Retinal pigment epithelial cell (primary cell): Measurements from ENCODE around the gene ASIC2.

ENCODE experiments used
- DNase-seq: peaks from one replicate; pipeline ENCODE4 v3.0.0-alpha.2; 2010; ENCODE audit warnings: low read depth
- H3K4me3 ChIP-seq: 2 replicates; pipeline ENCODE4 v1.5.1; 2011; ENCODE audit warnings: mild to moderate bottlenecking, low read length, control low read depth, moderate library complexity
- TF ChIP-seq, protein P1 (sequence below): conservative IDR thresholded peaks from 2 replicates; pipeline ENCODE4 v1.5.1; 2011; ENCODE audit warnings: low read depth, low read length, control low read depth, inconsistent platforms

The ASIC2 gene

DNA sequence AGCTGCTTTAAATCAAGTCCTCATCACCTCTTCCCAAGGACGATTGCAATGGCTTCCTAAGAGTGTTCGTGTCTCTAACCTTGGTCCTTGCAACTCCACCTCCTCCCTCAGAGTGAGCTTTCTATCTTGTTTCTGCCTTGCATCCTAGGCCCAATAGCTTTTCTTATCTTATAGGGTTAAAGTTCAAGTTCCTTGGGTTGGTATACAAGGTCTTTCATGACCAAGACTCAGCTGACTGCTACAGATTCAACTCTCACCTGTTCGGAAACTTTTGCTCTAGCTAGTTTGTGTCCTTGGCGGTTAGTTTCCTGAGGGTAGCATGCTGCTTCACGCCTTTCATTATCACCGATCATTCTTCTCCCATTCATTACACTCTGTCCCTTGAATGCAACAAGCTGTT, 290.8 kb downstream of the ASIC2 start:
- no peak overlapping the region for H3K4me3 ChIP-seq
- DNase-seq = no peak
- TF ChIP-seq, protein P1, sequence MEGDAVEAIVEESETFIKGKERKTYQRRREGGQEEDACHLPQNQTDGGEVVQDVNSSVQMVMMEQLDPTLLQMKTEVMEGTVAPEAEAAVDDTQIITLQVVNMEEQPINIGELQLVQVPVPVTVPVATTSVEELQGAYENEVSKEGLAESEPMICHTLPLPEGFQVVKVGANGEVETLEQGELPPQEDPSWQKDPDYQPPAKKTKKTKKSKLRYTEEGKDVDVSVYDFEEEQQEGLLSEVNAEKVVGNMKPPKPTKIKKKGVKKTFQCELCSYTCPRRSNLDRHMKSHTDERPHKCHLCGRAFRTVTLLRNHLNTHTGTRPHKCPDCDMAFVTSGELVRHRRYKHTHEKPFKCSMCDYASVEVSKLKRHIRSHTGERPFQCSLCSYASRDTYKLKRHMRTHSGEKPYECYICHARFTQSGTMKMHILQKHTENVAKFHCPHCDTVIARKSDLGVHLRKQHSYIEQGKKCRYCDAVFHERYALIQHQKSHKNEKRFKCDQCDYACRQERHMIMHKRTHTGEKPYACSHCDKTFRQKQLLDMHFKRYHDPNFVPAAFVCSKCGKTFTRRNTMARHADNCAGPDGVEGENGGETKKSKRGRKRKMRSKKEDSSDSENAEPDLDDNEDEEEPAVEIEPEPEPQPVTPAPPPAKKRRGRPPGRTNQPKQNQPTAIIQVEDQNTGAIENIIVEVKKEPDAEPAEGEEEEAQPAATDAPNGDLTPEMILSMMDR = no peak

DNA sequence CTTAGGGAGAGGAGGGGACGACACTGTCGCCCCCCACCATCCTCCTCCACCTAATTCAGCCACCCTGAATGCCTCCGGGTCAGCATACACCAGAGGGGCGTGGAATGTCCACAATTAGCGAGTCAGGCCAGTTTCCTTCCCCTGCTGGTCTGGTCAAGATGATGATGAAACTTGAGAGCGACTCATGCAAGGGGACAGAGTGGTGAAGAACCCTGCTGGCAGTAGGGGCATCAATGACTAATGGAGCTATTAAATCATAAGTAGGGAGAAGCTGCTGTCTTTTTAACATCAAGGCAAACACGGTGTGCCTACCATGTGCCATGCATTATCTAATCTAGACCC, 294.2 kb downstream of the ASIC2 start:
- no peak for DNase-seq
- no peak overlapping the region for H3K4me3 ChIP-seq
- TF ChIP-seq, protein P1 = no peak

DNA sequence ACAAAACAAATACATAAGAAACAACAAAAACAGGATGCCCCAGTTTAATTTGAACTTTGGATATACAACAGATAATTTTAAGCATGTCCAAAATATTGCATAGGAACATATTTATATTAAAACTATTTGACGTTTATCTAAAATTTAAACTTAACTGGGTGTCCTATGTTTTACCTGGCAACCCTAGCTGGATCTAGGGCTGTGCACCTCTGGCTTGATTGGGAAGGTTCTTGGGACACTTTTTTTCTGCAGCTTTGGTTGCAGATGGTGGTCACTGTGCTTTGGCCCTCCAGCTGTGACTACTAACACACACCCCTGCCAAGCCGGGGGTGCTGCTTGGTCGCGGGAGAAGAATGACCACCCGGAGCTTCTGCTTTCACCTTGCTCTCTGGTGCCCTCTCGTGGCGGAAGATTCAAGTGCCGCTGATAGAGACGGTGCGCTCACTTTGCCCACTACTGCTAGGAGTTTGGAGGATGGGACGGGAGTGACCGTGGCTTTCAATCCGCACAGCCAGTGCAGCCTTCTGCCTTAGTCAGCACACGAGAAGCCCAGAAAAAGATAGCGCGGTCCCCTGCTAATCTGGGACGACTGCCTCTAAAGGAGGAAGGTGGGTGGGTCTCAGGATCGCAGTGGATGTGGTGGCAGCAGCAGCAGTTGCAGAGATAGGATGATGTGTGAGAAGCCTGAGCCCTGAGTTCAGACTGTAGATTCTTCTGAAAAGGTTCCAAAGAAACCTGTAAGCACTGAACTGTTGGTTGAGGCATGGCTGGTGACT, 294.8 kb downstream of the ASIC2 start:
- DNase-seq = peak; percentile 8
- H3K4me3 ChIP-seq = peak overlapping the region; percentile 14
- TF ChIP-seq, protein P1 = peak; percentile 92

DNA sequence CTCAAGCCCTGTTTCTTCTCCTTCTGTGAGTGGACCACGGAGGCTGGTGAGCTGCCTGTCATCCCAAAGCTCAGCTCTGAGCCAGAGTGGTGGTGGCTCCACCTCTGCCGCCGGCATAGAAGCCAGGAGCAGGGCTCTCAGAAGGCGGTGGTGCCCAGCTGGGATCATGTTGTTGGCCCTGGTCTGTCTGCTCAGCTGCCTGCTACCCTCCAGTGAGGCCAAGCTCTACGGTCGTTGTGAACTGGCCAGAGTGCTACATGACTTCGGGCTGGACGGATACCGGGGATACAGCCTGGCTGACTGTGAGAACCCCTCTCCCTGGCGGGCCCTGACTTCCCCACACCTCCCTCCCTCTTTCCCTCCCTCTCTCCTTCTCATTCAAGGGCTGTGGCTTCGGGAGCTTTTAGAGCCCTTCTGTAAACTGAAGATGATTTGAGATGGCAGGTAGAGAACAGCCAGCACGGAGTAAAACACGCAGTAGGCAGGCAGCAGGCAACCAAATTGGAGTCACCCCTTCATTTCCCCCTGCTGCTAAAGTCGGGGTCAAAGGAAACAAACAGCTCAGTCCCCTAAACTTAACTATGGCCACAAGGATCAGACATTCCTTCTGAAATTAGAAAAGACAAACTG, 297.6 kb downstream of the ASIC2 start:
- TF ChIP-seq, protein P1 = no peak
- no peak for DNase-seq
- no peak overlapping the region for H3K4me3 ChIP-seq

DNA sequence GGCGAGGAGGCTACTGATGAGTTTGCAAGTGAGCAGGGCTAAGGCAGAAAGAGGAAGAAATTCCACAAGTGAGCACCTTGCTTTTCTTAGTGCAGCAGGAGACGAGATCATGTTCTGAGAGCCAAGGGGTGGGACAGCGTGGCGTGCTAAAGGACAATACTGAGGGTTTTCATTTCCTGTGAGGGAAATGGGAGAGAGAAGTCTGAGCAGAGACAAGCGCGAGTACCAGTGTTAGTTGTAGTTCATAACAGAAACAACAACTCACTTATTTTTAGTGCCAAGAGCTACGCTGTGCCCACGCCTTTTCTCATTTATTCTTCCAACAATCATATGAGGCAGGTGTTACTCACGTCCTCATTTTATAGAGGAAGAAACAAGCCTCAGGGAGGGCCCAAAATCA, 299.1 kb downstream of the ASIC2 start:
- DNase-seq = no peak
- TF ChIP-seq, protein P1 = no peak
- no peak overlapping the region for H3K4me3 ChIP-seq

DNA sequence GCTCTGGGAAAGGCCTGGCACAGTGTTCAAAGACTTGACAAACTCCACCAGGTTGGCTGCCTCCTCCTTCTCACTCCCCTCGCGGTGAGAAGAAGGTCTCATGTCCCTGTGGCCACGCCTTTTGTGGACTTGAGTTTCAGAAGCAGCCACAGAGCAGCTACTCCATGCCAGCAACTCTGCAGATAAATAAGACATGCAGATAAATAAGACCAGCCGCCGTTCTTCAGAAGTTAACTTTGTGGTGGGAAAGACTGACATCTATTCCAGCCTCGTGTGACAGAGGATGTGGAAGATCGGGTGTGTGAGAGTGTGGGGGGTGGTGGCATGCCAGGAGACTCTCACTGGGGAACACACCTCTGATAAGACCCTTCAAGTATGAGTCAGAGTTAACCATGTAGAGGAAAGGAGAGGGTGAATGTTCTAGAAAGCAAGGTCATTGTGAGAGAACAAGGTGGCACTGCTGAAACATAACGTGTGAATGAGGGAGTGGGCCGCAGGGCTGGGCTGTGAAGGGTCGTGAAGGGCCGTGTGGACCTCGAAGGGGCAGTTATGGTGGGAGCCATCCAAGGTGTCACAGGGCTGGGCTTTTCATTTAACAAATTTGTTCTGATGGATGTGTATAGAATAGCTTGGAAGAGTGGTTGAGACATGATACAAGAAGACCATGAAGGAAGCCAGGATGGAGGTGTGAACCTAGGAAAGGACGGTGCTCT, 300.6 kb downstream of the ASIC2 start:
- DNase-seq = no peak
- TF ChIP-seq, protein P1 = no peak
- H3K4me3 ChIP-seq = no peak overlapping the region
